ENCODE measurements around the gene LHX4.

The LHX4 gene

GRCh38 chr1:180257486-180257885 lies 27.4 kb downstream of the LHX4 start:
- Histone ChIP-seq H3K4me3 (ENCODE audit: low read length) (no peak overlapping the region), H3K36me3 (ENCODE audit: control insufficient read depth, low read length) (no peaks in the 10 kb centered on the region), H3K27me3 (ENCODE audit: control insufficient read depth, low read length) (no peaks in the 10 kb centered on the region), H3K4me1 (ENCODE audit: control insufficient read depth, low read length) (no peaks in the 10 kb centered on the region), H3K9me3 (ENCODE audit: control insufficient read depth, insufficient read depth, low read length) (no peaks in the 10 kb centered on the region), H3K4me2 (ENCODE audit: low read length) (no peak overlapping the region), H3K79me2 (ENCODE audit: control insufficient read depth, low read length) (no peaks in the 10 kb centered on the region), H3F3A (ENCODE audit: control insufficient read depth, insufficient read depth) (no peaks in the 10 kb centered on the region), H3K27ac (ENCODE audit: low read depth, low read length) (no peak overlapping the region), H3K9me2 (replicated peaks; ENCODE audit: control insufficient read depth, low read length) (no peaks in the 10 kb centered on the region), H4K20me1 (ENCODE audit: control insufficient read depth, insufficient read depth, low read depth, low read length) (peaks cover under 1% of the 10 kb centered on the region; the same call in 1 of the 2 replicates)
- TF ChIP-seq EZH2phosphoT487 (IDR thresholded peaks at IDR 0.05; ENCODE audit: borderline replicate concordance, low read length) = no peak
- TF ChIP-seq CTCF (IDR thresholded peaks at IDR 0.05; ENCODE audit: low read depth, low read length, poor library complexity, severe bottlenecking) = no peak

- no peak for TF ChIP-seq CTCF (IDR thresholded peaks at IDR 0.05; ENCODE audit: low read depth, low read length, poor library complexity, severe bottlenecking)
- TF ChIP-seq EZH2phosphoT487 (IDR thresholded peaks at IDR 0.05; ENCODE audit: borderline replicate concordance, low read length) = no peak
- no peaks in the 10 kb centered on the region; the same call in 1 of the 2 replicates for H4K20me1 ChIP-seq (ENCODE audit: control insufficient read depth, insufficient read depth, low read depth, low read length)
- H3K27ac ChIP-seq (ENCODE audit: low read depth, low read length) = no peak overlapping the region
- no peaks in the 10 kb centered on the region for H3K27me3 ChIP-seq (ENCODE audit: control insufficient read depth, low read length)
- H3K9me2 ChIP-seq (replicated peaks; ENCODE audit: control insufficient read depth, low read length) = no peaks in the 10 kb centered on the region
- no peak overlapping the region for H3K4me2 ChIP-seq (ENCODE audit: low read length)
- H3K4me1 ChIP-seq (ENCODE audit: control insufficient read depth, low read length) = no peaks in the 10 kb centered on the region
- no peaks in the 10 kb centered on the region for H3F3A ChIP-seq (ENCODE audit: control insufficient read depth, insufficient read depth)
- H3K9me3 ChIP-seq (ENCODE audit: control insufficient read depth, insufficient read depth, low read length) = no peaks in the 10 kb centered on the region
- no peaks in the 10 kb centered on the region for H3K36me3 ChIP-seq (ENCODE audit: control insufficient read depth, low read length)
- no peak overlapping the region for H3K4me3 ChIP-seq (ENCODE audit: low read length)
- no peaks in the 10 kb centered on the region for H3K79me2 ChIP-seq (ENCODE audit: control insufficient read depth, low read length)
These were observed 28.2 kb downstream of the LHX4 start for GRCh38 chr1:180258290-180258689.

GRCh38 chr1:180258935-180259334 lies 28.9 kb downstream of the LHX4 start:
- no peaks in the 10 kb centered on the region for H3F3A ChIP-seq (ENCODE audit: control insufficient read depth, insufficient read depth)
- H3K4me3 ChIP-seq (ENCODE audit: low read length) = no peak overlapping the region
- no peaks in the 10 kb centered on the region for H3K27me3 ChIP-seq (ENCODE audit: control insufficient read depth, low read length)
- TF ChIP-seq CTCF (IDR thresholded peaks at IDR 0.05; ENCODE audit: low read depth, low read length, poor library complexity, severe bottlenecking) (no peak), EZH2phosphoT487 (IDR thresholded peaks at IDR 0.05; ENCODE audit: borderline replicate concordance, low read length) (no peak)
- H4K20me1 ChIP-seq (ENCODE audit: control insufficient read depth, insufficient read depth, low read depth, low read length) = no peaks in the 10 kb centered on the region; the same call in 1 of the 2 replicates
- H3K9me2 ChIP-seq (replicated peaks; ENCODE audit: control insufficient read depth, low read length) = no peaks in the 10 kb centered on the region
- H3K27ac ChIP-seq (ENCODE audit: low read depth, low read length) = no peak overlapping the region
- no peak overlapping the region for H3K4me2 ChIP-seq (ENCODE audit: low read length)
- no peaks in the 10 kb centered on the region for H3K9me3 ChIP-seq (ENCODE audit: control insufficient read depth, insufficient read depth, low read length)
- H3K36me3 ChIP-seq (ENCODE audit: control insufficient read depth, low read length) = no peaks in the 10 kb centered on the region
- no peaks in the 10 kb centered on the region for H3K79me2 ChIP-seq (ENCODE audit: control insufficient read depth, low read length)
- no peaks in the 10 kb centered on the region for H3K4me1 ChIP-seq (ENCODE audit: control insufficient read depth, low read length)

Measured in DOHH2 (cell line).